ENCODE results near the gene CTNNBL1.

- TF ChIP-seq POLR2AphosphoS5 (IDR thresholded peaks at IDR 0.05; ENCODE audit: low read depth, low read length), result no peak
- no peak for TF ChIP-seq POLR2A (IDR thresholded peaks at IDR 0.05; ENCODE audit: low read depth, low read length)
Observed at GRCh38 chr20:37726321-37726720, 32.5 kb downstream of the CTNNBL1 start.
